Upper lobe of left lung (tissue), 4 donors: ENCODE results near the gene AFF1.

Source experiments
- POLR2A ChIP-seq, 4 donors: fragments of 450-650 bp; IDR thresholded peaks; one replicate each; pipeline ENCODE4 v1.5.1; 2016 to 2017; ENCODE audit warnings: antibody characterized with exemption in 4 of 4, mild to moderate bottlenecking in 2 of 4
- POLR2AphosphoS5 ChIP-seq, 2 donors: sonication (generic); formaldehyde crosslinking; IDR thresholded peaks; one replicate each; pipeline ENCODE4 v1.5.1; 2017; ENCODE audit warnings: antibody characterized with exemption in 2 of 2
- TF ChIP-seq, protein P1 (sequence below), 6 experiments: fragments of 450-650 bp in 4 of 6; fragments of 200-600 bp in 2 of 6; sonication (generic) in 2 of 6; IDR thresholded peaks; one replicate each; pipeline ENCODE4 v1.5.1; 2016 to 2019; ENCODE audit warnings: antibody characterized with exemption in 6 of 6

DNA sequence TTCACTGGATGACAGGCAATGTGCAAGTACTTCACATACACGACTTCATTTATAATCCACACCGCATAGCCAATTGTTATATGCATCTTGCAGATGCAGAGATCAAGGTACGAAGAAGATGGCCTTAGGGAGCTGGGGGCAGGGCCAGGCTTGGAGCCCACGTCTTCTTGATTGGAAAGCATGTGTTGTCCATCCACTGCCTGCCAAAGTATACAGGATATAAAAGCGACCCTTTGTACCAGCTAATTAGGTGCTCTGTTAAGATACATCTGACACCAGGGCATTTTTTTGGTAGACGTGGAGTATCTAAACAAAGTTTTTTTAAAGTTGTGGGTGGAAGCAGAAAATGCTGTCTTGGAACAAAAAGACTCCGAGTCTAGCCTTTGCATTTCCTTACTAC is 44.0 kb upstream of the AFF1 start:
- TF ChIP-seq, protein P1, sequence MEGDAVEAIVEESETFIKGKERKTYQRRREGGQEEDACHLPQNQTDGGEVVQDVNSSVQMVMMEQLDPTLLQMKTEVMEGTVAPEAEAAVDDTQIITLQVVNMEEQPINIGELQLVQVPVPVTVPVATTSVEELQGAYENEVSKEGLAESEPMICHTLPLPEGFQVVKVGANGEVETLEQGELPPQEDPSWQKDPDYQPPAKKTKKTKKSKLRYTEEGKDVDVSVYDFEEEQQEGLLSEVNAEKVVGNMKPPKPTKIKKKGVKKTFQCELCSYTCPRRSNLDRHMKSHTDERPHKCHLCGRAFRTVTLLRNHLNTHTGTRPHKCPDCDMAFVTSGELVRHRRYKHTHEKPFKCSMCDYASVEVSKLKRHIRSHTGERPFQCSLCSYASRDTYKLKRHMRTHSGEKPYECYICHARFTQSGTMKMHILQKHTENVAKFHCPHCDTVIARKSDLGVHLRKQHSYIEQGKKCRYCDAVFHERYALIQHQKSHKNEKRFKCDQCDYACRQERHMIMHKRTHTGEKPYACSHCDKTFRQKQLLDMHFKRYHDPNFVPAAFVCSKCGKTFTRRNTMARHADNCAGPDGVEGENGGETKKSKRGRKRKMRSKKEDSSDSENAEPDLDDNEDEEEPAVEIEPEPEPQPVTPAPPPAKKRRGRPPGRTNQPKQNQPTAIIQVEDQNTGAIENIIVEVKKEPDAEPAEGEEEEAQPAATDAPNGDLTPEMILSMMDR (IDR thresholded peaks at IDR 0.05) = no peak
- TF ChIP-seq POLR2A (IDR thresholded peaks at IDR 0.05) = no peak
- TF ChIP-seq POLR2AphosphoS5 (IDR thresholded peaks at IDR 0.05) = peak in 1 of 2 donors; percentile 37
